Panc1 (cell line): ENCODE measurements around the gene DYNLRB1.

Source experiments
- CTCF ChIP-seq: fragments of 450-650 bp; IDR thresholded peaks from 2 replicates; pipeline ENCODE4 v1.5.1; 2017; ENCODE audit warnings: mild to moderate bottlenecking
- REST ChIP-seq, 2 experiments: IDR thresholded peaks; 2 replicates each; pipeline ENCODE4 v1.6.1; 2011 to 2012; ENCODE audit warnings: low read depth in 2 of 2, control low read depth in 1 of 2, low read length in 1 of 2, mild to moderate bottlenecking in 1 of 2, moderate library complexity in 1 of 2; ENCODE audit not compliant: insufficient read depth in 1 of 2
- TCF7L2 ChIP-seq: IDR thresholded peaks from 2 replicates; pipeline ENCODE4 v1.6.1; 2011; ENCODE audit warnings: mild to moderate bottlenecking, low read depth, low read length, inconsistent platforms

GRCh38 chr20:34479627-34480026, 36.6 kb upstream of the DYNLRB1 start:
- TF ChIP-seq CTCF (no peak), REST (IDR thresholded peaks at IDR 0.05; ENCODE audit: insufficient read depth in 1 of 2, low read depth in 2 of 2, low read length in 1 of 2) (no peak), TCF7L2 (no peak)
